SK-N-SH (cell line): ENCODE results near the gene CNST.

Experiments used
- CTCF ChIP-seq: fragments of 200-600 bp; sonication (generic); IDR thresholded peaks from 2 replicates; pipeline ENCODE4 v1.6.1; 2017; ENCODE audit warnings: antibody characterized with exemption, mild to moderate bottlenecking, moderate library complexity
- FOSL2 ChIP-seq: IDR thresholded peaks from 2 replicates; pipeline ENCODE4 v1.4.0; 2012; ENCODE audit warnings: low read depth, mild to moderate bottlenecking, moderate library complexity, borderline replicate concordance
- GATA2 ChIP-seq: sonication (generic); formaldehyde crosslinking; IDR thresholded peaks from 2 replicates; pipeline ENCODE4 v1.5.0; 2020; ENCODE audit warnings: mild to moderate bottlenecking, missing genetic modification reagents
- MXI1 ChIP-seq: IDR thresholded peaks from 2 replicates; pipeline ENCODE4 v1.6.1; 2012; ENCODE audit warnings: mild to moderate bottlenecking, low read depth, low read length, improper control_type of control experiment
- POLR2AphosphoS5 ChIP-seq: IDR thresholded peaks from 2 replicates; pipeline ENCODE4 v1.6.1; 2012; ENCODE audit warnings: low read depth, low read length
- YY1 ChIP-seq: IDR thresholded peaks from 2 replicates; pipeline ENCODE4 v1.4.0; 2012; ENCODE audit warnings: low read depth, mild to moderate bottlenecking
- TF ChIP-seq, protein P1 (sequence below): IDR thresholded peaks from 2 replicates; pipeline ENCODE4 v1.4.0; 2012; ENCODE audit warnings: low read depth, borderline replicate concordance
- TF ChIP-seq, protein P2 (sequence below): IDR thresholded peaks from 2 replicates; pipeline ENCODE4 v1.4.0; 2012; ENCODE audit warnings: low read depth, borderline replicate concordance

- TF ChIP-seq, protein P1, sequence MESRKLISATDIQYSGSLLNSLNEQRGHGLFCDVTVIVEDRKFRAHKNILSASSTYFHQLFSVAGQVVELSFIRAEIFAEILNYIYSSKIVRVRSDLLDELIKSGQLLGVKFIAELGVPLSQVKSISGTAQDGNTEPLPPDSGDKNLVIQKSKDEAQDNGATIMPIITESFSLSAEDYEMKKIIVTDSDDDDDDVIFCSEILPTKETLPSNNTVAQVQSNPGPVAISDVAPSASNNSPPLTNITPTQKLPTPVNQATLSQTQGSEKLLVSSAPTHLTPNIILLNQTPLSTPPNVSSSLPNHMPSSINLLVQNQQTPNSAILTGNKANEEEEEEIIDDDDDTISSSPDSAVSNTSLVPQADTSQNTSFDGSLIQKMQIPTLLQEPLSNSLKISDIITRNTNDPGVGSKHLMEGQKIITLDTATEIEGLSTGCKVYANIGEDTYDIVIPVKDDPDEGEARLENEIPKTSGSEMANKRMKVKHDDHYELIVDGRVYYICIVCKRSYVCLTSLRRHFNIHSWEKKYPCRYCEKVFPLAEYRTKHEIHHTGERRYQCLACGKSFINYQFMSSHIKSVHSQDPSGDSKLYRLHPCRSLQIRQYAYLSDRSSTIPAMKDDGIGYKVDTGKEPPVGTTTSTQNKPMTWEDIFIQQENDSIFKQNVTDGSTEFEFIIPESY: no peak
- TF ChIP-seq MXI1 (no peak), CTCF (no peak), YY1 (no peak), POLR2AphosphoS5 (no peak), FOSL2 (no peak), GATA2 (CRISPR knock-in tag) (no peak)
- TF ChIP-seq, protein P2, sequence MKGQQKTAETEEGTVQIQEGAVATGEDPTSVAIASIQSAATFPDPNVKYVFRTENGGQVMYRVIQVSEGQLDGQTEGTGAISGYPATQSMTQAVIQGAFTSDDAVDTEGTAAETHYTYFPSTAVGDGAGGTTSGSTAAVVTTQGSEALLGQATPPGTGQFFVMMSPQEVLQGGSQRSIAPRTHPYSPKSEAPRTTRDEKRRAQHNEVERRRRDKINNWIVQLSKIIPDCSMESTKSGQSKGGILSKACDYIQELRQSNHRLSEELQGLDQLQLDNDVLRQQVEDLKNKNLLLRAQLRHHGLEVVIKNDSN: no peak
Measured at GRCh38 chr1:246690100-246690499, 123.8 kb downstream of the CNST start.
